GM19328 (cell line): ENCODE data around the gene SAMD7.

Experiments used
- ATAC-seq: cut with Tn5 transposase; IDR thresholded peaks from one replicate; pipeline ENCODE4 v1.9.1; 2021; ENCODE audit warnings: mild to moderate bottlenecking, moderate library complexity; ENCODE audit not compliant: unreplicated experiment

Gene SAMD7, protein sequence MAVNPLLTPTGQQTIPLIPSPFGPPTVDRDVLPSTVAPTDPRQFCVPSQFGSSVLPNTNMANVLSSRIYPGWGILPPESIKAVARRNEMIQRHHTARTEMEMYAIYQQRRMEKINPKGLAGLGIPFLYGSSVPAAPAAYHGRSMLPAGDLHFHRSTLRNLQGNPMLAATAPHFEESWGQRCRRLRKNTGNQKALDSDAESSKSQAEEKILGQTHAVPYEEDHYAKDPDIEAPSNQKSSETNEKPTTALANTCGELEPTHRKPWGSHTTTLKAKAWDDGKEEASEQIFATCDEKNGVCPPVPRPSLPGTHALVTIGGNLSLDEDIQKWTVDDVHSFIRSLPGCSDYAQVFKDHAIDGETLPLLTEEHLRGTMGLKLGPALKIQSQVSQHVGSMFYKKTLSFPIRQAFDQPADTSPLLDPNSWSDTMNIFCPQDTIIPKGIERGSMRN

DNA sequence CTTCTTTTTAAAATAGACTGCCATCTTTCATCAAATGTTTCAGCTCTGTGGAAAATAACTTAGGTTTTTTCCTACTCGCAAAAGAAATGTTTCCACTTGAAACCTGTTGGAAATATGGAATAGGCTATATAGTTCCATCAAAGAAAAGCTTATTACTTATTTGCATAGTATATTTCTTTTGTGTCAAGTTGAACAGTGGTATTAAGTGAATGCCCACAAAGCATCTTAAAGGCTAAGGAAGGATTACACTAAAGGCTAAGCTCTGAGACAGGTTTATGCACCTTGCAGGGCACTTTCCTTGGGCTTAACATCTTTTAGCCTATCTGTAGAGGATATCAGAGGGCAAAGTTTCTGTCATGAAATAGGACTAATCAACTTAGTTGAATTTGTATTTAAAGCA, at the start of gene SAMD7:
Gene SAMD7, plus strand, starts transcription at position 301 of the 400 bp plus-strand sequence. CDS start 7,927 bp downstream, outside the sequence.
- no peak for ATAC-seq

DNA sequence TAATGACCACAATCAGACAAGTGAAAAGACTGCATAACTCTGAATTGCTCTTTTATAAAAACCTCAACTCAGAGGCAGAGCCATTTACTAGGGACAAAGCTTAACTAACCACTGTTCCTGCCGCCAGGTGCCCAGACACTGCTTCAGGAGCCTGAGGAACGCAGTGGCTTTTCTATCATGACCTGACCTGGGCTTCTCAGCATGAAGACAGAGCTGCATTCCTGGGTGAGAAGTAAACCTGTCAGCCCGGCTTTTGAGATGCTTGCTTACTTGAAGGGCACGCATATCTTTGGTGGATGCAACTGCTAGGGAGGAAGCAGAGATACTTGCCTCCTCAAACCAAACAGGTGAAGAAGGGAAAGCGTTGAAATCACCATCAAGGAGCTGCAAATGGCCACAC, 49.5 kb upstream of the SAMD7 start:
- ATAC-seq = no peak

DNA sequence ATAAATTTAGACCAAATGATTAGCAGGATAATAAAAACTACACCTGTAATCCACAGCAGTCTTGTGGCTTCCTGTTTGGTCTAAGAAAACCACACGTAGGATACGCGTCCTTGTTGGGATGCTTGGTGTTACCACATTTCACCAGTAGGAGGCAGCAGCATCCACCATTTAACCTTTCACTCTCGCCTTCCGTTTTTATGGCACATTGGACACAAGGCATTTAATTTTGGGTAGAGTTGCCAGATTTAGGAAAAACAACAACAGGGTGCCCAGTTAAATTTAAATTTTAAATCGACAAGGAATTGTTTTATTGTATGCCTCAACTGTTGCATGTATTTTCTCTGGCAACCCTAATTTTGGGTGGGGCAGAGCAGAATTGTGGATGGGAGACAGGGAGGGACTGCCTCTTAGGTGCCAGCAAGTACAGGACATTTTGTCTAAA, 47.9 kb upstream of the SAMD7 start:
- no peak for ATAC-seq

DNA sequence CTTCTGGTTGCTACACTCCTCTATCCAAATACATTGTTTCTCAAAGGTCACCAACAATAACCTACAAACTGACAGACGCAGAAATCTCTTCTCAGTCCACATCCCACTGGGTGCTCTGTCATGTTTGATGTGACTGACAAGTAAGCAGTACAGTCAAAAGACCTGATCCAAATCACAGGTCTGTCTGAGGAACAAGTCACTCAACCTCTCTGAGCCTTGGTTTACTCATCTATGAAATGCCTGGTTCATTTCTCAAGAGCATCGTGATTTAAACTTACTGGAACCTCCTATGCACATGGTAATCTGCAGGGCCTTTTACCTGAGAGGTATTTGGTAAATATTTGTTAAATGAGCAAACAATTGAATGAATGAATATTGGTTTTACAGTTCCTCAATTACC, 47.1 kb upstream of the SAMD7 start:
- no peak for ATAC-seq

DNA sequence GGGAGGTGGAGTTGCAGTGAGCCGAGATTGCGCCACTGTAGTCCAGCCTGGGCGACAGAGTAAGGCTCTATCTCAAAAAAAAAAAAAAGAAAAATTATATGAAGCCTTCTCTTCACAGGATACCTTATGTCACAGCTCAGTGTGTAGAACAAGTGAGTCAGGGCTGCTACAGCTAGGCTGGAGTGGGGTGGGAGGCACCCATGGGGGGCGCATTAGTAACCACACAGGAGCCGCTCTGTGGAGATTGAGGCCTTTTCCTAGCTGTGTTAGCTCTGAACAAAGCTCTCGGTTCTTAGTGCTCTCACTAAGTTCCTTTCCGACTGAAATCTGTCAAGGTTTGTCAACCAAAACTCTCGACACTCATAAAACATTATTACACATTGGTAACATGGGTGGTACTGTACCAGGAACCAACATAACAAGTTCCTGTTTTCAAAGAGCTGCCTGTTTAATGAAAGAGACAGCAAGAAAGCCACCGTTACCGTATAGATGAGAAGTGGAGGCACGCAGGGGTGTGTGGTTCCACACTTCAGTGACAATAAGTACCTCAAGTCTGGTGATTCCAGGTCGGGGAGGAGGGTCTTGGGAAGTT, 46.1 kb upstream of the SAMD7 start:
- no peak for ATAC-seq

DNA sequence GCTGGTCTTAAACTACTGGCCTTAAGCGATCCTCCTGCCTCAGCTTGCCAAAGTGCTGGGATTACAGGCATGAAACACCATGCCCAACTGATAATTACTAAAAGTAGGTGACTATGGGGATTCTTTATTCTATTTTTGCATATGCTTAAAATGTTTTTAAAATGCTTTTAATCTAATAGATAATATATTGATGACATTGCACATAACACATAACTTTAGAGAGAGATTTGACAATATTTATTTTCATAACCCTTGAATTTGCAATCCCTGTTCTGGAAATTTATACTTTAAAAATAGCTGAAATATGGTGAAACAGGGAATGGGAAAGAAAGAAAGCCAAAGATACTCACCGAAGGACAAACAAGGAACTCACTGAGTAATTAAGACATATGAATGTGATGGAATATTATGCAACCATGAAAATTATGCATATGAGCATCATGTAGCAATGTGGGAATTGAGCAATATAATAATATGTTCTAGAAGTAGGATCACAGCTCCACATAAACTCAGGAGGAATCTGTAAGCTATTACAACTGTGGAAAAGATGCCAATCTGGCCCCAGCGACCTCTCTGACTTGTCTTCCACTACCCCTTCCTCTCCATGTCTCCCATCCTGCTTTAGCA, 43.7 kb upstream of the SAMD7 start:
- no peak for ATAC-seq

DNA sequence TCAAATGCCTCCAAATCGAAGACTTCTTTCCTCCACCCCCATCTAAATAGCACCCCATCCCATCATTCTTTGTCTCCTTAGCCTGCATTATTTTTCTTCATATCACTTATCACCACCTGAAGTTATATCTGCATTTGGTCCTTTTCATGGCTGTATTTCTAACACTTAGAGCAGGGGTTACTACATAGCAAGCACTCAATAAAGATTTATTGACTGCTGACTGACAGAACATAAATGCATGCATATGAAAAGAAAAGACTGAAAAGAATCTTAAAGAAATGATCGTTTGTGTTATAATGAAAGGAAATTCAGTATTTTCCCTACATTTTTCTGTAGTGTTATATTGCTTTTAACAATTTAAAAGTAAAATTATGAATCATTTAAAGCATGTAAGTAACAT, 43.0 kb upstream of the SAMD7 start:
- ATAC-seq = no peak

DNA sequence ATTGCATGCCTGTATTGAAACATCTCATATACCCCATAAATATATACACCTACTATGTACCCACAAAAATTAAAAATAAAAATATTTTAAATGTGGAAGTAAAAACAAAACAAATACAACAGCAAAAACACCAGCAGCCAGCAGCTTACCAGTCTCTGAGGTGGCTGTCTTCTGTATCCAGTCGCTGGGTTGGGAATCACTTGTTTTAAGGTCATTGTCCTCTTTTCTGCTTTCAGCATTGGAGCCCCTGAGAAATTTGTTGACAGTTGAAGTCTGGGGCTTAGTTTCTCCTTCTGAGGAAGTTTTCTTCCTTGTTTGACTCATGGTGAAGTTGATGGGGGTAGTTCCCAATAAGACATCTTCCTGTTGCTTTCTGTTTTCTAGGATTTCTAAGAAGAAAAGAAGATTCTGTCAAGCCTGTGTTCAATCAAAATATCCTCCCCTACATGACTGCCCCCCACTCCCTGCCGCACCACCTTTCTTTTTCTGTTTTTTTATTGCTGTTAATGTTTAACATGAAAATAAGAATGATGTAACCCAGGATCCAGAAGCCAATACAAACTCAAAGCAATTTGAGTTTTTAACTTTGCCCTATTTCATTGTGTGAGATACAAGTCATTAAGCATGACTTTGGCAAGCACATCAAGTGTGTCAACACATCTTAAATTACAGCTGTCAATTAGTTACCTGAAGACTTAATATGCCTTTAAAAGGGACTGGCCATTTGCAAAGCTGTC, 41.7 kb upstream of the SAMD7 start, which contains the start of gene LRRC31:
Gene LRRC31, minus strand, starts transcription at position 452 of the 737 bp plus-strand sequence. Its CDS starts 128 bp downstream, at position 324.
- ATAC-seq = no peak

DNA sequence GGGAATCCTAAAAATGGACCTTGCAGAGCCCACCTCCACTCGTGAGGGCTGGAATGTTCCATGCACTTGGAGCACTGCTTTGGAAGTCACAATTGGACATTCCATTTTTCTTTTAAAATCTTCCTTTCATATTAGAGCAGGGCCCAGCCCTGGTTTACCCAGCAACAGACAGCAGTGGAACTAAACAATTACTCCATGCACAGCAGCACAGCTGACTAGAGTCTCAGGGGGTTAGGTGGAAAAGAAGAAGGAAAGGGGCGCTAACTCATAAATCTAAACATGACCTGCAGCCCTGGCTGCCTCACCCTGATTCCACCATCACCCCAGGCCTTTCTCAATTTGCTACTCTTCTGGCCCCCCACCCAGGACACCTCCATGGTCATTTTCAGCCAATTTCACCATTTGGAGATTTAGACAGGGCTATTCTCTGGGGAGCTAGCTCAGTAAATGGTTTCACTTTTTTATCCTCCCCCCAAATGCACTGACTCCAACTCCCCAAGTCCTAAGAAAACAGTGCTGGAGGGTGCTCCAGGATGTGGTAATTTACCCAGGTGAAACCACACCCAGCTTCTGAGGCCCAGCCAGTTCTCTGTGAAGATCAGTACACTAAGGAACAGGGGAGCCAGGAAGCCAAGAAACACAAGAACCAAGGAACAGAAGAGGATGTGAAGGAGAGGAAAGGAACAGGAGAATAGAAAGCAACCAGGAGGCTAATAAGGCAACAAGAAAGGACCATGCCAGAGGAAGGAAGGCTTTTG, 40.1 kb upstream of the SAMD7 start:
- no peak for ATAC-seq

DNA sequence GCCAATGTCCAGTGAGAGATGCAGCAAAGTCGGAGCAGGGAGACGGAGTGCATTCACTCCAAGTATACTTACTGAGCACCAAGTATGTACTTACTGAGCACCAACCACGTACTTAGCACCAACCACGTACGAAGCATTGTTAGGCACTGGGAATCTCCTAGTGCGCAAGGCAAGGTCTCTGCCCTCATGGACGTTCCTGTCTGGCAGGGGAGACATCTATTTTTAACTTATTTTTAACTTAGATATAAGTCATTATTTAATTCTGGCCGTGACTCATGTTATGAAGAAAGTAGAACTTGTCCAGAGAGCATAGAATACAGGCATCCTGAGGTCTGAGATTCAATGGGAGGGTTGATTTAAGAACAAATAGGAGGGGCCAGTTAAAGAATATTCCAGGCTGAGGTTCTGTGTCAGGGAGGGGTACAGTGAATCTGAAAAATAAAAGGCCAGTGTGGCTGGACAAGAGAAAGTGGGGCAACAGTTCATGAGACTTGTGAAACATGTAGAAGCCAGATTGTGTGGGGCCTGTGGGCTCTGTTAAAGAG, 32.3 kb upstream of the SAMD7 start:
- no peak for ATAC-seq

DNA sequence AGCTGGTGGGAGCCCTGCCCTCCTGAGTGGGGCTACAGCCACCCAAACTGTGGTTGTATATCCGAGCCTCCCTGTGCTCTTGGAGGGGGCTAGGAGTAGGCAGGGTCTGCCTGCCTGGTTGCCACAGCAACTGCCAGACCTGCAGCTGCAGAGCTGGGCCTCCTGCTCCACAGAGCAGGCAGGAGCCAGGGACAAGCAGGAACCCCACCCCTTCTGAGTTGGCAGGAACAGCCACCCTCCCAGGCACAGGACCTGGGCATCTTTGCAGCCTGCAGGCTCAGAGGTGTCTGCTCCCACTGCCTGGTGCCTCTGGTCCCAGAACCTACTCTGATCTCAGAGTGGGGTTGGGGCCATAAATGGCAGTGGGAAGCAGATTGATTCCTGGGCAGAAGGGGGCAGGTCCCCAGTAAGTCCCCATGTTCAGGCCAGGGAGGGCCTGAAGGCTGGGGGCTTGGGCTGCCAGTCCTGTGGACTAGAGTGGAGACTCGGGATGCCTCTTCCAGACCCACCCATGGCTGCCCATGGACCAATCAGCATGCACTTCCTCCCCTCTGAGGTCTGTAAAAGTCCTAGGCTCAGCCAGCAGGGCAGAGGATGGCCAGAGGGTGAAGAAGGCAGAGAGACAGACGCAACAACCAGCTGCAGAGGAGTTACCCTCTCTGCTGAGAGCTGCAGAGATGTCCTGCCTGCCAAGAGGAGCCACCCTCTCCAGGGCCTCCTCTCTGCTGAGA, 31.4 kb upstream of the SAMD7 start:
- ATAC-seq = no peak

DNA sequence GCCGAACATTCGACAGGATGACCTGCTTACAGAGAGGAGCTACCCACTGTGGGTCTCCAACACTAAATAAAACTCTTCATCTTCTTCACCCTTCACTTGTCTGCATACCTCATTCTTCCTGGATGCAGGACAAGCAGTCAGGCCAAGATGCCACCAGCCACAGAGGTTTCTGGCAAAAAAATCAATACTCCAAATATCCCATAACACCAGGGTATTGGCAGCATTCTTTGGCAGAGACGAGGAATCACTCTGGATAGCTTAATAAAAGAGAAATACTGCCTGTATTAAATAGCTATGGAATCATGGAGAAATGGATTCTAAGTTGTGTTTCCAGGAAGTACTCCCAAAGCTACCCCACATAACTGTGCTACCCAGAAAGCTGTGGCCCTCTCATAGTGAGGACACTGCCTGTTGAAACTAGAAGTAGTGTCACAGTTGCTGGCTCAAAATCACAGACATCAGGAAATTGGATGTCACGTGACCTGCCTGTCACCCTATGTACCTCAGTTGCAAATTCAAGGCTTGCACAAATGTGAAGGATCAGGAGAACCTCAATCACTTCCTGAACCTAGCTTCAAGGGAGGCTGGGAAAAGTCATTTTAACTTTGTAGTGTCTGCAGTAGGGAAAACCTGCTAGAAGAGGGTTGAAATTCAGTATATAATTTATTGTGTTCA, 30.7 kb upstream of the SAMD7 start:
- no peak for ATAC-seq

DNA sequence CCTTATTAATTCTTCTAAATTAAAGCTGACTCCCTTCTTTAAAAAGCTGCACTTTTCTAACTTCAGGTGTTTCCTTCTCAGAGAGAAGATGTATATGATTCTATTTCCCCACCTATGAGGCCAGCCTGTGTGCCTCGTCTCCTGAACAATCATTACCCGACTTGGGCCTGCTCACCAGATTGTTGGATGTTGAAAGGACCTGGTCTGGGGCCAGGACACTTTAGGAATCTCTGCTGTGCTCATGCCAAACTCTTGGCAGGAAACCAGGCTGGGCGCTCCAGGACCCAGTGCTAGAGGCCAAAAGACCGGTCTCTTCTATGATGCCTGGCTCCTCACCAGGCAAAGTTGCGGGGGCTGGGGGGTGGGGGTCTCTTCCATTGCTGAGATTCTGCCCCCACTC, 24.7 kb upstream of the SAMD7 start:
- ATAC-seq = no peak

DNA sequence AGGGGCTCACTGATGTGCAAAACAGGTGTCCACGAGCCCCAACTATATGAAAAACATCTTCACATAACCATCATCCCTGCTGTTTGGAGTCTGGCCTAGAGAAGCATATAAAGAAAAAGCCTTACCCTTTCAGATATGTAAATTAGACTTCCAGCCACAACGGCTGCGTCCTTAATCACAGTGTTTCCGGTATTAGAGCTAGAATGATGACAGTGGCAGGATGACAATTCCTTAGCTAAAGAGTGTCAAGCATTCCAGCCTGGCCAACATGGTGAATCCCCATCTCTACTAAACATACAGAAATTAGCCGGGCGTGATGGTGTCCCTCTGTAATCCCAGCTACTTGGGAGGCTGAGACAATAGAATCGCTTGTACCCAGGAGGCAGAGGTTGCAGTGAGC, 19.5 kb upstream of the SAMD7 start:
- ATAC-seq = no peak

DNA sequence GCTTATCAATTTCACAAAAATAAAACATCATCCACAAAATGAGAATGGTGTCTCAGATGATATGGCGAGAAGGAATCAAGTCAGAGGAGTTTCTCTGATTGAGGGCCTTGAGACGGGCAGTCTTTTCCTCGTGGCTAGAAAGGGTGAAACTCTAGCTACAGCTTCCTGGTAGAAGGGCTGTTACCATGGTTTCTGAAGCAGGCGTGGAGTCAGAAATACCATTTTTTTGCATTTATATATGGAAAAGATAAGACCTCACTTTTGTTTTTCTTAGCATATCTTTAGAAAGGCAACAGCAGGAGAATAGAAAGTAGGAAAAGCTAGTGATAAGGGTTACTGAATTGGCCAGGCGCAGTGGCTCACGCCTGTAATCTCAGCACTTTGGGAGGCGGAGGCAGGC, 17.3 kb upstream of the SAMD7 start:
- ATAC-seq = no peak

DNA sequence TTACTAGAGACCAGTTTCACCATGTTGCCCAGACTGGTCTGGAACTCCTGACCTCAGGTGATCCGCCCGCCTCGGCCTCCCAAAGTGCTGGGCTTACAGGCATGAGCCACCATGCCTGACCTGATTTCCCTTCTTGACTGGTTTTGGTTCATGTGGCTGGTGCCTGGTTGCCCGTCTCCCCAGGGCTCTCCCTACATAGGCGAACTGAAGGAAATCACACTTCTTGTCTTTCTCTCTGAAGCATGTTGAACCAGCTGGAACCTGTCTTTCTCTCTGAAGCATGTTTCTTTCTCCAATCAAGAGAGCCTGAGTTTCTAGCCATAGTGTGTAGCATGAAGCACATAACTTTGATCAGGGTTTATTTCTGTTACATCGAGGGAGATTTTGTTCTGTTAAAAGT, 16.3 kb upstream of the SAMD7 start:
- no peak for ATAC-seq

DNA sequence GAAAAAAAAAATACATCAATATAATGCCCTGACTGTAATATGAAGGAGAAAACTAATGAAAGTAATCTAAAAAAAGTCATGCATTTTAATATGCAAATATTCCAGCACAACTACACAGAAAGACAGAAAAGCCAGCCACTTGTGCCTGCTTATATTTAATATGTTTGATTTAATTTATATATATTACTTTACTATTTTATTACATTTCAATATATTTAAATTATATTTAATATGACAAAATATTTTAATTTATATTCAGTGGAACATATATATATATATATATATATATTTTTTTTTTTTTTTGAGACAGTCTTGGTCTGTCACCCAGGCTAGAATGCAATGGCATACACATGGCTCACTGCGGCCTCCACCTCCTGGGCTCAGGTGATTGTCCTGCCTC, 14.1 kb upstream of the SAMD7 start:
- ATAC-seq = no peak

DNA sequence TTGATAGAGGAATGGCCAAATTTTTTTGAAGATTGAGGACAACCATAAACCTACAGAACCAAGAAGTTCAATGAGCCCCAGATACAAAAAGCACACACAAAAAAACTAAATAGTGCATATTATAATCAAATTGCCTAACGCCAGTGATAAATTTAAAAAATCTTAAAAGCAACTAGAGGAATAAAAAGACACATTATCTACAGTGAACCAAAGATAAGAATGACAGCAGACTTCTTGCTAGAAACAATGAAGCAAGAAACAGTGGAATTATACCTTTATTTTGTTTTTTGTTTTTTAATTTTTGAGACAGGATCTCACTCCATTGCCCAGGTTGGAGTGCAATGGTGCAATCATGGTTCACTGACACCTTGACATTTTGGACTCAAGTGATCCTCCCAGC, 9.9 kb upstream of the SAMD7 start:
- ATAC-seq = no peak

DNA sequence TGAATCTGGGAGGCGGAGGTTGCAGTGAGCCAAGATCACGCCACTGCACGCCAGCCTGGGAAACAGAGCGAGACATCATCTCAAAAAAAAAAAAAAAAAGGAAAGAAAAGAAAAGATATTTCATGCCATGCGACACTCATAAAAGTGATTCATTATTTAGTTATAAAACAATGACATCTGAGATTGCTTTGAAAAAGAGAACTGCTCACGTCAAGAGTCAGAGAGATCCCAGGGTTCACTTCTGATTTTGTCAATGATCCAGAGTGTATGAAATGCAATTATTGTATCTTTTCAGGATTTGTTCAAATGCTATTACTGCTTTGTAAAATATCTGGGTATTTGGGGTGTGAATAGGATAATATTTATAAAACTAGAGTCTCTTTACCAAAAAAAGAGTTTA, 6.0 kb upstream of the SAMD7 start:
- no peak for ATAC-seq
